GM18499 (cell line): ENCODE measurements around the gene ALAD.
"Not testable (repeated sequence)": the region's sequence is repeated elsewhere in the genome, so short reads cannot be mapped to it uniquely, and the experiment has no call there.

Experiments used
- ATAC-seq: cut with Tn5 transposase; IDR thresholded peaks from one replicate; pipeline ENCODE4 v1.9.1; 2021; ENCODE audit warnings: moderate number of reproducible peaks; ENCODE audit not compliant: insufficient read depth, unreplicated experiment

Gene ALAD

DNA sequence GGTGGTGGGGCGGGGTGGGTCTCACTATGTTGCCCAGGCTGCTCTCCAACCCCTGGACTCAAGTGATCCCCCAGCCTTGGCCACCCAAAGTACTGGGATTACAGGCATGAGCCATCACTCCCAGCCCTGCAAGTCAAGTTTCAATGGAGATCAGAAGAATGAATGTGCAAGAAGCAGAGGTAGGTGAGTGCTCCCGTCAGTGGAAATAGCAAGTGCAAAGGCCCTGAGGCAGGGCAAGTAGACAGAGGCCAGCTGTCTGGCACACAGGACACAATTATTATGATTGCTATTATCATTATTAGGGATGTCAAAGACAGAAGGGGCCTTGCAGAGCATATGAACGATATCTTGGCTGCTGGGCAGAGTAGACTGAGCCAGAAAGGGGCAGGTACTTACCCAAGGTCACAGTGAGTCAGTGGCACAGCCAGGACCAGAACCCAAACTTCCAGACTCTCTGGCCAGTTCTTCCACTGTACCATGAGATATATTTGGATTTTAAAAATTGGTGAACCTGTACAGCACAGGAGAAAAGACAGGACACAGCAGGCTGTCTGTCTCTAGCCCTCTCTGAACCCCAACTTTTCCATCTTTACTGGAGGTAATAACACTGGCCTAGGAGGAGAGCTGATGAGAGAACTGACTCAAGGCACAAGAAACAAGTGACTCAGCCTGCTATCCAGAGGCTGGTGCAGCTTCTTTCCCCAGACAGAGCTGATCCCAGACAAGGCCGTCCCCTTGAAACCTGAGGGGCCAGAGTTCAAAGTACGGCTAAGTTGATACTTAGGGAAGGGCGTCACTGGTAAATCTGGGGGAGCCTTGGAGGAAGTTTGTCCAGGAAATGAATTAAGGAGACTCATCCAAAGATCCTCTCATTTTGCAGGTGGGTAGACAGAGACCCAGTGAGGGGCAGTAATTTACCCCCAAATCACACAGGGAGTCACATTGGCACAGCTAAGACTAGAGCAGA, 25.7 kb downstream of the ALAD start:
- no peak for ATAC-seq

DNA sequence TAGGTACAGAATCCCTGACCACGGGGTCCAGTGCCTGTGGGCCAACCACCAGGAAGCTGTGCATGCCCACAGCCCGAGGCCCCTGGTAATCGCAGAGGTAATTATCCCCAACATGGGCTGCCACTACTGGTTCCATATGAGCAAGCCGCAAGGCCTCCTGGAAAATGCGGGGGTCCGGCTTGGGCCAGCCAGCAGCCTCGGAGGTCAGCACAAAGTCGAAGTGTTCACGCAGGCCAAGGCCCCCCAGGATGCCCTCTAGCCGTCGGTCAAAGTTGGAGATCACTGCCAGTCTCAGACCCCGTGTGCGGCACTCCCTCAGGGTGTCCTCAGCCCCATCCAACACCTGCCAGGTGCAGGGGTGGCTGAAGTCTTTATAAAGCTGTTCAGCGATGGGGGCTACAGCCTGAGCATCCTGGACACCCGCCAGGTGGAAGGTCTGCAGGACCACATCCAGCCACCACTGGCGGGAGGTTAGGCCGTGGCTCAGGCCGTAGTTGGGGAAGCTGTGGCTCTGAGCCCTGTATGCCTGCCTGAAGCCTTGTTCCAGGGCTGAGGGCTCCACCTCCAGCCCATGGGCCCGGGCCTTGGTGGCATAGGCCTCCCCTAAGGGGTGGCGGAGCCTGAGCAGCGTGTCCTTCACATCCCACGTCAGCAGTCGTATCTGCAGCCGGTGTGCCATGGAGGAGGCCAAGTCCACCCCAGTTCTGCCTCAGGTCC, 27.2 kb downstream of the ALAD start:
- no peak for ATAC-seq

DNA sequence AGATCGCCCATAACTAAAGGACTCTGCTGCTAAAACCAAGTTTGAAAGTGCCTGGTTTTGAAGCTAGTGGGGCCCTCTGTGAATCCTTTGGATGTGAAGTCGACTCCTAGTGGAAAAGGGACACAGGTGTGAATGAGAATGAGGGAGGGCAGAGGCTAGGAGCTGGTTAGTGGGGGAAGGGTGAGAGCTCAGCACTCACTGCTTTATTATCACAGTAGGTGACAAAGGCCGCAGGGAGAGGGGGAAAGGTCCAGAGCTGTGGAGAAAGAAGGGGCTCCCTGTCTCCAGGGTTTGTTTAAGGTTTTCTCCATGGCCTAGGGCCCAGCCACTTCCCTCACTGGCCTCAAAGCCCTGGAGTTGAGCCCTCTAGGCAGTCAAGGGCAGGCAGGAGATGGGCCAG, 27.8 kb downstream of the ALAD start:
- no peak for ATAC-seq

DNA sequence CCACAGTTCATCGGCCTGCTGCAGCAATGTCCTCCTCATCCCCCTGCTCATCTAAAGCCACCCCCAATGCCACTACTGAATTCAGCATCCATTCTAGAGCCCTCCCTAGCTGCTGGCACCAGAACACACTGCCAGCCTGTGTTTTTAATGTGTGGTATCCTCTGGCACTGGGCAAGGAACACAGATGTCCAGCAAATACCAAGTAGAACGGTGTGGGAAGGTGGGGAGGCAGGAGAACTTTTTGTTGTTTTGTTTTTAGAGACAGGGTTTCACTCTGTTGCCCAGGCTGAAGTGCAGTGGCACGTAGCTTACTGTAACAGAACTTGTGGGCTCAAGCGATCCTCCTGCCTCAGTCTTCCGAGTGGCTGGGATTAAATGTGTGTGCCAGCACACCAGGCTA, 29.0 kb downstream of the ALAD start:
- no peak for ATAC-seq

DNA sequence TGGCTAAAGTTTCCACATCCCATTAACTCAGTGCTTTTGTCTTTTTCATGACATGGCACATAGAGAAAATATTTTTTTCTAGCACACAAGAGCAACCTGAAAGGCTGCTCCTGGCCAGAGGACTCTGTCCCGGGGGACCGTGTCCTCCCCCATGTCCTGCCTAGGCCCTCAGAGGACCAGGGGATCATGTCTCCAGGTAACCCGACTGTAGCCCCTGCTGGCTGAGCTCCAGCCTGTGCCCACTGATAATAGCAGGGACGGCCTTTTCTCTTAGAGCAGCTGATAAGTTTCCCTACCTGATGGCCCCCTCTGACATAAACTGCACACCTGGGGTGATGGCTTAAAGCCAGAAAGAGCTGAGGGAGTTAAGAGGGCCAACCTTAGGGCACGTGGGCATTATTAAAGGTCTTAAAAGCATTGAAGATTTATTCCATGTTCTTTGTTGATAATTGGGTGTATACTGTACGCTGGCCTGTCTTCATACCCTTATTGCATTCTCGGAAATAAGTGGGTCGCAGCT, 30.2 kb downstream of the ALAD start:
- ATAC-seq = no peak

DNA sequence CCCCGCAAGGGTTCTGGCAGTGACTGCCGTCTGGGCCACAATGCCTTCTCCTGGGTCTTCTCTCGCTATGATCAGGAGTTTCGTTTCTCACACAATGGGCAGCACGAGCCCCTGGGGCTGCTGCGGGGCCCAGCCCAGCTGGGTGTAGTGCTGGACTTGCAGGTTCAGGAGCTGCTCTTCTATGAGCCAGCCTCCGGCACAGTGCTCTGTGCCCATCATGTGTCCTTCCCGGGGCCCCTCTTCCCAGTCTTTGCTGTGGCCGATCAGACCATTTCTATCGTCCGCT, 31.3 kb downstream of the ALAD start:
- no peak for ATAC-seq

DNA sequence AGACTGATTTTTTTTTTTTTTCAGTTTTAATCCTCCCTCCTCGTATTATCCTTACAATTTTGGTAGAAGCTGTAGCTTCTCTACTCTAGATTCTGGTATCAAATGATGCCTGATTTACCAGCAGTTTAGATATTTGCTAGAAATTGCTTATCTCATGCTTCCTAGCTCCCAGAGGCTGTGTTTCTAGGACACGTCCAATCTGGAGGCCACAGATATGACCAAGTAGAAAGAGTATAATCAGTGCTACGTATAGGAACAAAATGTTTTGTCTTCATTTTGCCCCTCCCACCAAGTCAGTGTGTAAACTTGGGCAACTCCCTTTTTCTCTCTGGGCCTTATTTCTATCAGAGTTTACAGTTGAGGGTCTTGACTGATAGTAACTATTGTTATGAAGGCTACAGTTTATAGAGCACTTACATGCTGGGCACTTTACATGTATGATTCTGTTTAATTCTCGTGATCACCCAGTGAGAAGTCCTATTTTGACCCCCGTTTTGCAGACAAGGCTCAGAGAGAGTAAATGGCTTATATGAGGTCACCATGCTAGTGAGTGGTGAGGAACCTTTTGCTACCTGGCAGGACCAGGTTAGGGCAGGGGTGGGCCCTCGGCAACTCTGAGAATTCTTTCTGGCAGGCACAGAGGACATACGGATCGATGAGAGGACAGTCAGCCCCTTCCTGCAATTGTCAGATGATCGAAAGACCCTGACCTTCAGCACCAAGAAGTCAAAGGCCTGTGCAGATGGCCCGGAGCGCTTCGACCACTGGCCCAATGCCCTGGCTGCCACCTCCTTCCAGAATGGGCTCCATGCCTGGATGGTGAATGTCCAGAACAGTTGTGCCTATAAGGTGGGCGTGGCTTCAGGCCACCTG, 31.9 kb downstream of the ALAD start:
- no peak for ATAC-seq

DNA sequence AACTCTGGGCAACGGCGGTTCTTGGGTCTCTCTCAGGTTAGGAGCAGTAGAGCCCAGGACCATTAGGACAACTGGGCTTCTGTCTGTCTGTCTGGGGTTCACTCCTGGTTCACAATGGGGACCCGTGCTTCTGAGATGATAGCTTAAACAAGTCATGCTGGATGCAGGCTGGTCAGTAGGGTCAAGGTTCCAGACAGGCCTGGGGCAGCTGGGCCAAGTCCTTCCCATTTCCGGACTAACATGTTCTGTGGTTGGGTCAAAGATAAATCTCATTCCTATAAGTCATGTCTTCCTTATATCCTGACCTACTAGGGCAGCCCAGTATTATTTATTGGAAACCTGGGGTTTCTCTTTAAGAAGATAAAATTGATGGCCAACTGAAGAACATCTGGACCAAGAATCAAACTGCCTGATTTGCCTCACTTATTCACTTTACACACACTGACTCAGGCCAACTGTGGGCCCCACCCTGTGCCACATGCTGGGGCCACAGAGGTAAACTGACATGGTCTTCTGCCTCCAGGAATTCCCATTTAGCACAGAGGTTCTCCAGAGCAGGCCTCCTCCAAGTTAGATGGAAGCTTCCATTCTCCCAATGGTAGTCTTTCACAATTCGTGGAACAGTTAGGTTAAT, 32.6 kb downstream of the ALAD start:
- ATAC-seq = no peak

DNA sequence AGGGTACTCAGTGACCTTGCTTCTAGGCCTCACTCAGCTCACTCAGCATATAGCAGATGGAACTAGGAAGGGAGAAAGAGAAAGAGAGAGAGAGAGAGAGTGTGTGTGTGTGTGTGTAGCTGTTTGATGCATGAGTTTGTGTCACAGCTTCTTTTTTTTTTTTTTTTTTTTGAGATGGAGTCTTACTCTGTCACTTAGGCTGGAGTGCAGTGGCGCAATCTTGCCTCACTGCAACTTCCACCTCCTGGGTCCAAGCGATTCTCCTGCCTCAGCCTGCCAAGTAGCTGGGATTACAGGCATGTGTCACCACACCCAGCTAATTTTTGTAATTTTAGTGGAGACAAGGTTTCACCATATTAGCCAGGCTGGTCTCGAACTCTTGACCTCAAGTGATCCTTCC, 35.4 kb downstream of the ALAD start:
- ATAC-seq = not testable (repeated sequence)

DNA sequence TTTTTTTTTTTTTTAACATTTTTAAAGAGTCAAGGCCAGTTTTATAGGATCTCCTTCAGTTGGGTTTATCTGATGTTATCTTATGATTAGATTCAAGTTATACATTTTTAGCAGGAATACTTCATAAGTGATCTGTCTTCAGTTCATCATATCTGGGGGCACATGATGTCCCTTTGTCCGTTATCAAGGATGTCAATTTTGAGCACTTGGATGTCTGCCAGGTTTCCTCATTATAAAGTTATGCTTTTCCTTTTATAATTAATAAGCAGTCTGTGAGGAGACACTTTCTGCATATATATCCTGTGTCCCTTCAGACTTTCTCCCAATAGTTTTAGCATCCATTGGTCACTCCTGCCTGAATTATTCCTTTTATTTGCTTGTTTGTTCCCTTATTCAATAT, 36.1 kb downstream of the ALAD start:
- ATAC-seq = no peak

DNA sequence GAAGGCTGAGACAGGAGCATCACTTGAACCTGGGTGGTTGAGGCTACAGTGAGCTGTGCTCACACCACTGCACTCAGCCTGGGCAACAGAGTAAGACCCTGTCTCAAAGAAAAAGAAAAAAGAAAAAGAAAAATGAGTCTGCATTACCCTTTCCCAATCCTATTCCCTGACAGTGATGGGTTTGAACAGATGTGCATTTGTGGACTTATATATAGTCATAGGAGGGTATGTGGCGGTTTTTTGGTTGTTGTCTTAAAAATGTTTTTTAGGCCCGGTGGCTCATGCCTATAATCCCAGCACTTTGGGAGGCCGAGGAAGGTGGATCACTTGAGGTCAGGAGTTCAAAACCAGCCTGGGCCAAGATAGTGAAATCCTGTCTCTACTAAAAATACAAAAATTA, 37.7 kb downstream of the ALAD start:
- ATAC-seq = no peak

DNA sequence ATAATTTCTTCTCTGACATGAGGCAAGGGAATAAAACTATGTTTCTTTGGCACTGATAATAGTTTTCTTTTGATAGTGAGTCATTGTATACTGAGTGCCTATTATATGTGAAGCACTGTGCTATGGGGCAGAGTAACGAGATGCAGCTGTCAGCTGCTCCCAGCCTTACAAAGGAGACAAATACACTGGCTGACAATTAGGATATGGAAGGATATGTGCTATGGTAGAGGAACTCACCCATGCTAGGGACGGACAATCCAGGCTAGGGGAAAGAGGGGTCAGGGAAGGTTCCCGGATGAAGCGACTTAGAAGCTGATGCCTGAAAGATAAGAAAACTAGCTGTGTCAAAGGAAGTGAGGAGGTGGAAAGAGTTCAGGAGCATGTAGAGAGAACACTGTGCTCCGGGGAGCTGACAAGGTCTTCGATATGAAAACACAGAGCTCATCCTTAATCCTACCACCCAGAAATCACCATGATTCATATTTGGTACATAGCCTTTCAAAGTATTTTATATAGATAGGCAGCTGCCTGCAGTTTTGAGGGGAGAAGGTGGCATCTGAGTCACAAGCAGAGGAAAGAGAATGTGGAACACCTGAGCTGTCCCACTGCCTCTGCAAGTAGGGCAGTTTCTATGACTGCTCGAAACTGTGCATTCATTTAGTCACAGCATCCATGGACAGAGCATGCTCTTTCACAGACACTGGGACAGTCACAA, 39.6 kb downstream of the ALAD start:
- ATAC-seq = no peak

DNA sequence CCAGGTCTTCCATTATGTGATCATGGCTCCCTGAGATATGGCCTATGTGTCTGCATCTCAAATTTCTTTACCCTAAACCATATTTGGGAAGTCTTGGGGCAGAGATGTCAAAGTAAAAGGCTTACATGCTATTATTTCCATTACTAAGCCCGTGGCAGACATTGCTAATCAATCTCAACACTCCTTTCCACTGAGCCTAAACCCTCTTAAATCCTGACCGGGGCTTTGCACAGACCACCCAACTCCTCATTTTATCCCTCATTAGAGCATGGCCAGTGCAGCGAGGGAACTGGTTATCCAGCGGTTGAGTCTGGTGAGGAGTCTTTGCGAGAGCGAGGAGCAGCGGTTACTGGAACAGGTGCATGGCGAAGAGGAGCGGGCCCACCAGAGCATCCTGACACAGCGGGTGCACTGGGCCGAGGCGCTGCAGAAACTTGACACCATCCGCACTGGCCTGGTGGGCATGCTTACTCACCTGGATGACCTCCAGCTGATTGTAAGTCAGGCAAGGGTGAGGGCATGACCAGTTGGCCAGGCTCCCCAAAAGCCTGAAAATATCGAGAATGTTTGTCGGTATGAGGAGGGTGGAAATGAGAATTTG, 40.7 kb downstream of the ALAD start:
- no peak for ATAC-seq

DNA sequence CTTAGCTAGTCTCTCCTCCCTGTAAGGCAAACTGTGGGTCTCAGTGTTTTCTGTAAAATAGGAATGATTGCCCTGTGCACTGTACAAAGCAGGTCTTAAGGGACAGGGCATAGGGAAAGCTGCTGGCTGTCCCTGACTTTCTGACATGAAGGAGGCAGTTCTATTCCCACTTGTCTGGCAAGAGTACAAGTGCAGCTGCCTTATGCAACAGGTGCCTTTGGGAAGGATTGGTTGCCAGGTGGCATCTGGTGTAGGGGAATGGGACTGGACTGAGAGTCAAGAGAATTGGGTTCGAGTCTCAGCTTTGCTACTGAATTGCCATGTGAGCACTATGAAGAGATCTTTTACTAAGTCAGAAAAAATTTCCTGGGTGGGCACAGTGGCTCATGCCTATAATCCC, 41.7 kb downstream of the ALAD start:
- no peak for ATAC-seq

DNA sequence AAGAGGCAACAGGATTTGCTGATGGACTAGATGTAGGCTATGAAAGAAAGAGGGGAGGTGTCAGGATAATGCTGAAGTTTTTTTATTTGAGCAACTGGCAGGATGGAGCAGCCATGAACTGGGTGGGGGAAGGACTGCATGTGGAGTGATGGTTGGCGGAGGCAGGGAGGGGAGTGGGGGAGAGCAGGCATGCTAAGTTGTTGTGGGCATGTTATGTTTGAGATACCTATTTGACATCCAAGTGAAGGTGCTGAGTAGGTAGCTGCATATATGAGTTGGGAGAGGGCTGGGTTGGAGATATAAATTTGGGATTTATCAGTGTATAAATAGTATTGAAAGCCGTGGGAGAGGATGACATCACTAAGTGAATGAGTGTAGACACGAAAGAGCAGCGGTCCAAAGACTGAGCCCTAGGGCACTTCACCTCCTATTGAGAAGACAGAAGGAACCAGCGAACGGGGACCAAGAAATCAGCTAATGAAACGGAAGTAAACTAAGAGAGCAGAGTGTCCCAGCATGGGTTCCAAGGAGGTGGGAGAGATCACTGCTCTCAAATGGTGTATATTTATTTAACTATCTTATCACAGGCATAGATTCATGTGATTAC, 44.3 kb downstream of the ALAD start:
- no peak for ATAC-seq

DNA sequence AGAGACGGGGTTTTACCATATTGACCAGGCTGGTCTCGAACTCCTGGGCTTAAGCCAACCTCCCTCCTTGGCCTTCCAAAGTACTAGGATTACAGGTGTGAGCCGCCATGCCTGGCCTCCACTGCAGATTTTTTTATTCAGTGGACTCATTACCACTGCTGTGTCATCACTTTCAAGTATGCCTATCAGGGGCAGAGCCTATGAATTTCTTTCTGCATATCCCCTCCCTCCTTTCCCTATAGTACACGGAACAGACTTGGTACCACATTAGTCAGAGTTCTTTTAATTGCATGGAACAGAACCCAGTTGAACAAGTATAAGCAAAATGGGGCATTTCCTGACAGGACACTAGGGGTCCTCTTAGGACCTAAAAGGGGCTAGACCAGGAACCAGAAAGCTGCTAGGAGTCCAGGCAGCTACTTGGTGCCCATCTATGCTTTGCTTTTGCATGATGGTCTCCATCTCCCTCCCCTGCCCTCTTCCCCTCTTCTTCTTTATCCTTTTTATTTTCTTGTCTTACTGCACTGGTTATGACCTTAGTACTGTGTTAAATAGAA, 46.0 kb downstream of the ALAD start:
- ATAC-seq = no peak

DNA sequence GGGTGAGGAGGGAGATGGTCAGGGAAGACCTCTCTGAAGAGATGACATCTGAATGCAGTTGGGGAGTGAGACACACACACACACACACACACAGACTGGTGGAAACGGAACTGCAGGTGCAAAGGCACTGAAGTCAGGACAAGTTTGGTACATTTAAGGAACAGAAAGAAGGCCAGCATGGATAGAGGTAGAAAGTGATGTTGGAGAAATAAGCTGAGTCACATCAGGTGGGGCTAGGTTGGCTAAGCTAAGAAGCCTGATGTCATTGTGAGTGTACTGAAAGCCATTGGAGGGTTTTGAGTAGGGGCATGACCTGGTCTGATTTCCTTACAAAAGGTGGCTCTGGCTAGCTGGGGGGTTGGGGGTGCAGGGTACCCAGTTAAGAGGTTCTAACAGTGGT, 48.7 kb downstream of the ALAD start:
- ATAC-seq = no peak

DNA sequence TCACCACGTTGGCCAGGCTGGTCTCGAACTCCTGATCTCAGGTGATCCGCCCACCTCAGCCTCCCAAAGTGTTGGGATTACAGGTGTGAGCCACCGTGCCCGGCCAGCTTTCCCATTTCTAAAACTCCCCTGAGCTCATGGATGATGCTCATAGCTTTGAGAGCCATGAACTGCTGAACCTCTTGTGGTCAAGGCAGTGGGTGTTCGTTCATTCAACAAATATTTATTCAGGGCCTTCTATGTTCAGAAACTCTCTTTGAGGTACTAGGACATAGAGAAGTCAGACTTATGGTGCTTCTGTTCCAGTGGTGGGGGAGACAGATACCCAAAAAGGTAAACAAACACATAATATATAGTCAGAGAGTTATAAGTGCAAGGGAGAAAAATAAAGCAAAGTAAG, 49.1 kb downstream of the ALAD start:
- ATAC-seq = no peak

DNA sequence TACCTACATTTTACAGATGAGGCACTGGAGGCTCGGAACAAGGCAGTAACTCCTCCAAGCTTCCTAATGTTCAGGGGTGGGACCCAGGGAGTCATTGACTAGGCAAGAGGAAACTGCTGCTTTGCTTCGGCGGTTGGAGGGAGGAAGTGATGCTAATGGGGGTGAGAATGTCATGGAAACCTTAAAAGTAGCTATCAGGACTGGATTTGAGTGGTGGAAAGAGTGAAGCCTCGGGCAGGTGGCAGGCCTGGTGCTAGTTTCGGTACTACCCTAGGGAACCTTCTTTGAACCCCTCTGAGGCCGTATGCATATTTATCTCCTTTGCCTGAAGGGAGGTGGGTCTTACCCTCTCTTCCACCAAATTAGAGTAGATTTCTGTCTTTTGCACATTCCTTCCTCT, 50.1 kb downstream of the ALAD start:
- no peak for ATAC-seq
